Right lobe of liver (tissue), 6 donors: Measurements from ENCODE around the gene ADORA1. TPM values are rescaled to one million over a fixed set of nuclear protein-coding genes. Genes with fewer than 3 reads are reported as not detected.

Source experiments
- ATAC-seq, 4 donors: fragments of 200-7000 bp; cut with Tn5 transposase; one replicate each; pipeline ENCODE4 v1.9.1; 2020; ENCODE audit warnings: mild to moderate bottlenecking in 4 of 4, moderate library complexity in 4 of 4
- DNase-seq, 3 donors: peaks; one replicate each; pipeline ENCODE4 v3.0.0-alpha.2; 2020
- H3K27ac ChIP-seq, 3 donors: fragments of 200-600 bp; one replicate each; pipeline ENCODE4 v1.8.0; 2022
- H3K27me3 ChIP-seq, 2 donors: fragments of 200-600 bp; one replicate each; pipeline ENCODE4 v1.8.0; 2022
- H3K36me3 ChIP-seq, 4 donors: fragments of 200-600 bp; sonication (generic) in 1 of 4; one replicate each; pipeline versions ENCODE4 v1.5.1 to v1.8.0; 2017 to 2022; ENCODE audit warnings: control low read depth in 1 of 4
- H3K4me1 ChIP-seq, 4 donors: fragments of 200-600 bp; sonication (generic) in 1 of 4; one replicate each; pipeline versions ENCODE4 v1.5.1 to v1.8.0; 2017 to 2022; ENCODE audit warnings: control low read depth in 1 of 4
- H3K4me3 ChIP-seq, 3 donors: fragments of 200-600 bp; one replicate each; pipeline ENCODE4 v1.8.0; 2022
- H3K9me3 ChIP-seq, 4 donors: fragments of 200-600 bp; sonication (generic) in 1 of 4; one replicate each; pipeline versions ENCODE4 v1.5.1 to v1.8.0; 2017 to 2022; ENCODE audit warnings: control low read depth in 1 of 4
- CTCF ChIP-seq, 4 donors: fragments of 200-600 bp in 3 of 4; fragments of 450-650 bp in 1 of 4; IDR thresholded peaks; one replicate each; pipeline versions ENCODE4 v1.5.1 to v1.8.0; 2016 to 2022; ENCODE audit warnings: antibody characterized with exemption in 4 of 4, mild to moderate bottlenecking in 2 of 4
- POLR2A ChIP-seq: fragments of 450-650 bp; IDR thresholded peaks from one replicate; pipeline ENCODE4 v1.6.1; 2017; ENCODE audit warnings: antibody characterized with exemption, mild to moderate bottlenecking
- WGBS: methylation state at CpG from one replicate; pipeline ENCODE4 v1.1.6; 2018; ENCODE audit warnings: low coverage, low lambda C conversion rate; ENCODE audit not compliant: insufficient coverage; ENCODE audit errors: missing lambda C conversion rate; 5-methylcytosine and 5-hydroxymethylcytosine counted together
- intact Hi-C, 2 donors: fragments of 100-400 bp; cut with DNase I; formaldehyde crosslinking; loops; one replicate each; pipeline versions ENCODE4 v1.11.2 to v1.14.1; 2022
- total RNA-seq, 6 experiments: library from RNA; depleted of rRNA in 2 of 6; stranded (reverse); fragments of >200 nt in 2 of 6; fragmentation: NEBNext Ultra II Directional in 3 of 6; extraction: Animal tissue kit (Norgen Biotek cat#: 25700) in 3 of 6; gene quantifications; one replicate each; pipeline versions ENCODE4 v1.1.0 to v1.2.4, GENCODE V29; 2016 to 2023
- donor health status: DM: no; HTN: yes; CAD: no.
- donor health status: DM: no; HTN: no; CAD: no.
- donor health status: DM: no; HTN: no; CAD: no.
- donor health status: DM: no; HTN: yes; CAD: no.
- donor health status: DM: no; HTN: yes; CAD: no.

ADORA1 gene
- total RNA-seq, 6 experiments from 2014 or later = 0.31 to 0.78 (median 0.39) TPM; not detected in 1

GRCh38 chr1:203133970-203134725, 6.6 kb downstream of the ADORA1 start:
- WGBS = 81% methylated on average over 9 of the region's 12 CpGs
- Histone ChIP-seq H3K9me3 (no peaks in the 10 kb centered on the region), H3K27me3 (no peaks in the 10 kb centered on the region), H3K36me3 (no peaks in the 10 kb centered on the region), H3K27ac (no peak overlapping the region), H3K4me3 (no peak overlapping the region), H3K4me1 (no peaks in the 10 kb centered on the region)
- no peak for TF ChIP-seq POLR2A
- no peak for TF ChIP-seq CTCF (IDR thresholded peaks at IDR 0.05)
- ATAC-seq (peak in 2 of 4 donors; percentile 41 to 45), DNase-seq (no peak)
- intact Hi-C loops = no loop called here

GRCh38 chr1:203135636-203136305, 8.2 kb downstream of the ADORA1 start:
- no peak overlapping the region for H3K27ac ChIP-seq
- H3K4me3 ChIP-seq = no peak overlapping the region
- no peak for DNase-seq
- no peaks in the 10 kb centered on the region for H3K36me3 ChIP-seq
- 38% methylated on average over 4 of the region's 8 CpGs for whole genome bisulfite sequencing
- intact Hi-C loops = no loop called here
- H3K4me1 ChIP-seq = no peaks in the 10 kb centered on the region
- TF ChIP-seq POLR2A (no peak), CTCF (IDR thresholded peaks at IDR 0.05) (no peak)
- H3K9me3 ChIP-seq = no peaks in the 10 kb centered on the region
- no peaks in the 10 kb centered on the region for H3K27me3 ChIP-seq
- ATAC-seq = peak in 2 of 4 donors; percentile 36 to 44

- no peak for ATAC-seq
- intact Hi-C loops = no loop called here
These were observed 9.0 kb downstream of the ADORA1 start for GRCh38 chr1:203136409-203137042.

GRCh38 chr1:203137324-203137723, 9.8 kb downstream of the ADORA1 start:
- intact Hi-C loops = no loop called here
- Histone ChIP-seq H3K4me3 (no peak overlapping the region), H3K9me3 (no peaks in the 10 kb centered on the region), H3K36me3 (no peaks in the 10 kb centered on the region), H3K27me3 (no peaks in the 10 kb centered on the region), H3K27ac (no peak overlapping the region), H3K4me1 (no peaks in the 10 kb centered on the region)
- no peak for DNase-seq
- WGBS = 63% methylated on average over 4 of the region's 4 CpGs
- ATAC-seq = no peak
- no peak for TF ChIP-seq POLR2A

More at GRCh38 chr1:203136409-203137042, 9.0 kb downstream of the ADORA1 start:
- no peaks in the 10 kb centered on the region for H3K9me3 ChIP-seq
- WGBS = 89% methylated on average over 1 of the region's 1 CpG
- no peak overlapping the region for H3K27ac ChIP-seq
- H3K27me3 ChIP-seq = no peaks in the 10 kb centered on the region
- no peak overlapping the region for H3K4me3 ChIP-seq
- H3K4me1 ChIP-seq = no peaks in the 10 kb centered on the region
- no peaks in the 10 kb centered on the region for H3K36me3 ChIP-seq
- no peak for DNase-seq
- no peak for TF ChIP-seq POLR2A
- no peak for TF ChIP-seq CTCF (IDR thresholded peaks at IDR 0.05)

GRCh38 chr1:203138066-203138465, 10.5 kb downstream of the ADORA1 start:
- Histone ChIP-seq H3K27ac (no peak overlapping the region), H3K4me1 (no peaks in the 10 kb centered on the region), H3K9me3 (no peaks in the 10 kb centered on the region), H3K4me3 (no peak overlapping the region), H3K27me3 (no peaks in the 10 kb centered on the region), H3K36me3 (no peaks in the 10 kb centered on the region)
- TF ChIP-seq CTCF (IDR thresholded peaks at IDR 0.05) = no peak
- TF ChIP-seq POLR2A = no peak
- ATAC-seq = no peak
- no peak for DNase-seq
- 73% methylated on average over 3 of the region's 3 CpGs for WGBS
- intact Hi-C loops = no loop called here
